ENCODE measurements around the gene GALNT4.

Gene GALNT4

GRCh38 chr12:89537389-89537788 is 12.8 kb upstream of the GALNT4 start:
- in situ Hi-C loops (cut with MboI; ENCODE audit: low sequenced_read_pairs) = no loop called here

DNA sequence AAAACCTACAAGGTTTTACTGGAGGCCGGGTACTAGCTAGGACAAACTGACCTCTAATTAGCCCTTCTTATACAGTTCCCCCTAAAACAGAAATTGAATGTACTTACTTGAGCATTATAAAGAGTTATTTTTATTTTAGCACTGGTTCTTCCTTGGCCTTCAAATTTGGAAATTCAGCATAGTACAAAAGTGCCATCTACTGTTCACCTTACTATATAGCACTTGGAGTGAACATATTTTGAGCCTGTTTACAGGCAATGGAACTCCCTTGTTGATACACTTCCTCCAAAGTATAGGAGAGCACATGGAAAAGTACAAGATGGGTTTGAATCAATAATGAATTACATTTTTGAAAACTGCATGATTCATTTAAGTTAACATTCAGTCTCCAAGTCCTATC is 5.1 kb upstream of the GALNT4 start:
- in situ Hi-C loops (cut with MboI; ENCODE audit: low sequenced_read_pairs) = no loop called here

DNA sequence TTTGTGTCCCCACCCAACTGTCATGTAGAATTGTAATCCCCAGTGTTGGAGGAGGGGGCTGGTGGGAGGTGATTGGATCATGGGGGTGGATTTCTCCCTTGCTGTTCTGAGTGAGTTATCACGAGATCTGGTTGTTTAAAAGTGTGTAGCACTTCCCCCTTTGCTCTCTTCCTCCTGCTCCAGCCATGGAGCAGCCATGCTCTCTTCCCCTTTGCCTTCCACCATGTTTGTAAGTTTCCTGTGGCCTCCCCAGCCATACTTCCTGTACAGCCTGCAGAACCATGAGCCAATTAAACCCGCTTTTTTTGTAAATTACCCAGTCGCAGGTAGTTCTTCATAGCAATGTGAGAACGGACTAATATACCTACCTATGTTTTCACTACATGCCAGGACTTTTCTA is 3.8 kb upstream of the GALNT4 start:
- in situ Hi-C loops (cut with MboI; ENCODE audit: low sequenced_read_pairs) = no loop called here

DNA sequence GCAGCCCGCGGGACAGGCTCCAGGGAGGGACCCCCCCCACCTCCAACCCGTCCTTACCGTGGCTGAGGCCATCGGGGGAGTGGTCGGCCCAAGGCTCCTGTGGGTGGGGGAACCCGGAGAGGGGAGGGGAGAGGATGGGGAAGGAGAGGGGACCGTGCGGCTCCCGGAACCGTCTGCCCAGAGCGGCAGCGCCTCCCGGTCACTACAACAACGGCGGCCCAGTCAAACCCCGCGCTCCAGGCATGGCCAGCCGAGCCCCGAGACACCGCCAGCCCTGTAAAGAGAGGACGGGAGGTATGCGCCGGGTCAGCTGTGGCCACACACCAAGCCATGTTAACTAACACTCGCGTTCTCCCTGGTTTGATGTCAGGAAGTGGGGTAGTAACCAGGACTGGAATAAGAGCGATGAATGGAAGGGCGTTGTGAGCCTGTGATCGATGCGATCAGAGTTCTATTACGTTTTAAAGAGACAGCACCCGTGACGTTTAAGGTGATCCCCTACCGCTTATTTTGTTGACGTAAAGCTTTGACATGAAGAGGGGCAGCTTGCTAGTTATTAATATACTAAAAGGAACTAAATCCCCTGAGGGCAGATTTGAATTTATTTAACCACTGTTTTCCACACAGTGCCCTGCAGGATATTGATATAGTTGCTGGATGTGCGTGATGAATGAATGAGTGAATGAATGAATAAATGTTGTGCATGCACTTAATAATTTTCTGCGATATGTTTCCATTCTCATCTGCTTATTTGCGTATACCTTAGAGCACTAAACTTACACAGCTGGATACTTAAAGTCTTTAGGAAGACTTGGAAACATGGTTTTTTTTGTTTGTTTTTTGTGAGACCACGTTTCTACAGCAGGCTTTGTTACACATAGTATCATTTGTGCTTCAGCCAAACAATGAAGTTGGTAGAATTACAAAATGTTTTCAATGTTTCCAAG is 1.5 kb upstream of the GALNT4 start, which contains the start of gene POC1B:
POC1B (minus strand) TSS at position 224 of the 947 bp plus-strand sequence; CDS start at position 72, 152 bp downstream.
- in situ Hi-C loops (cut with MboI; ENCODE audit: low sequenced_read_pairs) = no loop called here

- in situ Hi-C loops (cut with MboI; ENCODE audit: low sequenced_read_pairs) = no loop called here
Measured at GRCh38 chr12:89525305-89525823, 768 bp upstream of the GALNT4 start.

DNA sequence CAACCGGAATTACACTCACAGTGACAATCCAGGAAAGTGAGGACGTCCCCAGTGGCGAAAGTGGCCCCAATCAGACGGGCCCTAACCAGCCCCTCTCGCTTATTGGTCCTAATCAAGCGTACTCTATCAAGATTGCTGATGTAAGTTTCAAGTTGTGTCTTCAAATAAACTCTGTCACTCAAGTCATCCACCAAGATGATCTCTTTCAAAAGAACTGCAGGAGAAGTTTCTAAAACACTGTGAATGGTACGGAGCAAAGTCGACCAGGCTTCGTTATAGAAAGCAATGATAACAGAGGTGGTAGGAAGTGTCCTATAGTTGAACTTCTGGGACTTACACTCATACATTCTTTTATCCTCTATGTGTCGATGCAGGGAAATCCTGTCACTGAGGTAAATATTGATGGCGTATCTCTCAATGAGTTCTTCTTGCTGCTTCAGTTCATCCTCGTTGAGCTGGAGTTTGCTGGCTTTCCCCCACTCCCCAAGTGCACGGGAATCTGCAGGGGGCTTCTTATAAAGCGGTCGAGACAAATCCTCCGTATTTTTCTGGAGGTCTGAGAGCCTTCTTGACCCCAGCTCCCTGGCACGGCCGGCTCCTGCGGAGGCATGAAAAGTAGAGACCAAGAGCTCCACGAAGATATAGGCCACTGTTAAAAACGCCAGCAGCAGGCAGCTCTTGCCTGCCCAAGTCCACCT is 604 bp downstream of the GALNT4 start:
- in situ Hi-C loops (cut with MboI; ENCODE audit: low sequenced_read_pairs) = no loop called here

DNA sequence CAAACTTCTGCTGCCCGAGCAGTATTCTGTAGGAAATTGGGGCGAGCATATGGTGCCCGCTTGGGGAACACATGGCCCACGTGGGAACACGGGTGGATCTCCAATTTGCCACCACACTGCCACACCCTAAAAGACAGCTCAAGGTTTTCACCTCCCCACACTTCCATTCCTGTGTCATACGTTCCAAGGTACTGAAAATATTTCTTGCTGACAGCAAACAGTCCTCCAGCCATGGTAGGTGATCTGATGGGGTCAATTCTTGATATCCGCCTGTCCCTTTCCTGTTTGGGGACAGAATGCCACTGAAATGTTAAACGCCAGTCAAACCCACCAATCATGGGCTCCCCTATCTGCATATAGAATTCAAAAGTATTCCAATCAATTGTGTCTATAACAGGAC is 1.2 kb downstream of the GALNT4 start:
- in situ Hi-C loops (cut with MboI; ENCODE audit: low sequenced_read_pairs) = no loop called here

DNA sequence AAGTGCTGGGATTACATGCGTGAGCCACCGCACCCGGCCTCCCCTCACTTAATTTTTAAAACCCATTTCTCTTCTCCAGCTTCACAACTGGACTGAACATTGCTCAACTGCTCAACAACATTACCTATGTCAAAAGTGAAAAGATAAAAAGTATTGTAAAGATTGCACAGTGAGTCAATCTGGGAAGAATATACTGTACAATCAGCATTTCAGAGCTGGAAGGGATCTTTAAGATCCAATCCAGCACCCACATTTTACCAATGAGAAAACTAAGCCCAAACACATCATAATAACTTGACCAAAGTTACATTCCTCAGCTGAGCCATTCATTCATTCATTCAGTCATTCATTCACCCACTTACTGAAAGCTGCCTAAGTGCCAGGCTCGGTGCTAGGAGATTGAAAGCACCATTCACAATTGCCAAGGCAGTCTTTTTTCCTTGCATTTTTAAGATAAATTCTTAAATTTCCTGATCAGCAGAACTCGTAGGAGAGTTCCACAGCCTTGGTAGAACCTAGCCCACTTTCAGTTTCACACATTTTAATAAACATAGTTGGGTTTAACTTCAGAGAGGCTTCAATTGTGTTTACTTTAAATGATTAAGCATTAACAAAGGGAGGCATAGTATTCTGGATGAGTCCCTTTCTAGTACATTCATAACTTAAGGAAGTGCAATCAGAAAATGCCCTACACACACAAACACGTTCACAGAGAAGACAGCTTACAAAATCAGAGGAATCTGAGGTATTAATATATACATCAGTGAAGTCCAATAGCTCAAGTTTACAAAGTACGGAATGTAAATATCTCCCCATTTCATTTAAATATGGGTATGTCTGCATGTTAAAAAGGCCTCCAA is 3.0 kb downstream of the GALNT4 start:
- in situ Hi-C loops (cut with MboI; ENCODE audit: low sequenced_read_pairs) = no loop called here

DNA sequence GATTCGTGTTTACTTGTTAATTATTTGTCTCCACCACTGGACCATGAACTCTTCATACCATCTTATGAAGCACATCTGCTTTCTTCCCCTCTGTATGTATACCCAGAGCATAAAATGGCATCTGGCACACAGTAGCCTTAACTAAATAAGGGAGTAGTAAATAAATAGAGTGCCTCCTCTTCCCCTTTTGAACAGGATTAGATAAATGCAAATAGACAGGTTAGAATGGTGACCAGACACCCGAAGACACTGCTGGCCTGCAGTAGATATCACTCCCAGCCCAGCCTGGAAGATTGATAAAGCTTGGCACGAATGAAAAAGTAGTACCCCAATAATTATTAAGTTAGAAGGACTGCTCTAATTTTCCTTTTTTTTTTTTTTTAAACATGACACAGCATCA is 6.9 kb downstream of the GALNT4 start:
- in situ Hi-C loops (cut with MboI; ENCODE audit: low sequenced_read_pairs) = no loop called here

GRCh38 chr12:89516633-89517032 is 8.0 kb downstream of the GALNT4 start:
- in situ Hi-C loops (cut with MboI; ENCODE audit: low sequenced_read_pairs) = no loop called here

DNA sequence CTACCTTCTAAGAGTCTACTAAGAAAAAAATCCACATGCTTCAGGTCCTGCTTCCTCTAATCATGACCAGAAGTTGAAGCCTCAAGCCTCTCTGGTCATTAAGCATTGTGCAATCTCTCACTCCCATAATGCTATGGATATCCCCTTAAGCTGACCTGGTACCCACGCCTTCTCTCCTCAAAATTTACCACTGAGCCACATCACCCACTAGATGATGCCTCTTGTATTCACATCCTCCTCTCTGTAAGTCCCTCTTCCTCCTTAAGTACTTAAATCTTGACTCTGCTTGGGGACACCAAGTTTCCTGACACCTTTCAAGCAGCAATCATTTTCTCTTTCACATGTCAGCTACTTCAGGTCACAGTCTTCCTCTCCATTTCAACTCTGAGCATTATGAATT is 9.8 kb downstream of the GALNT4 start:
- in situ Hi-C loops (cut with MboI; ENCODE audit: low sequenced_read_pairs) = no loop called here

GRCh38 chr12:89513544-89513943 is 11.1 kb downstream of the GALNT4 start:
- in situ Hi-C loops (cut with MboI; ENCODE audit: low sequenced_read_pairs) = no loop called here

DNA sequence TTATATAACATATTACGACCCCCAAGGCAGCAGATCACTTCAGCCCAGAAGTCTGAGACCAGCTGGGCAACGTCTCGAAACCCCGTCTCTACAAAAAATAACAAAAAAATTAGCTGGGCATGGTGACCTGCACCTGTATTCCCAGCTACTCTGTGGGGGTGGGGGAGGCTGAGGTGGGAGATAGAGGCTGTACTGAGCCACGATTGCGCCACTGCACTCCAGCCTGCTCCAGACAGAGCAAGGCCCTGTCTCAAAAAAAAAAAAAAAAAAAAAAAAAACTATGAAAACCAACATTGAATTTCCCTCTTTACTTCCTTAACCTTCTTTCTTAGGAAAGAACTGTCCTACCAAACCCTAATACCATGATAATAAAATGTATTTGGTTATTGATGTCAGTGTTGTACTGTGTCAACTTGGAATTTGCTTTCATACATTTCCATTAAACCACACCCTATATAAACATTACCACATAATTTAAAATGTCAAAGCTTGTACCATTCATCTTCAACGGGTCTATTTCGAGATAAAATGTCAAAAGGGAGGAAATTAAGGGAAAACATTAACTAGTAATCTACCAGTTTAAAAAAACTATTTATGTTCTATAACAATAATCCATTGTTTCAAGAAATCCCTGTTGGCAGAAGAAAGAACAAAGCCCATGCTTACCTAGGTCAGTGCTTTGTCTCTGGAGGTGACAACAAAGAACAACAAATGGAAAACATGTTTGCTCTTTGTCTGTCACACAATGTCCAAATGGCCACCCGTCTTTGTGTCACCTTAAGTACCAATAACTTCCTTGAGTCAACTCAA is 17.4 kb downstream of the GALNT4 start:
- in situ Hi-C loops (cut with MboI; ENCODE audit: low sequenced_read_pairs) = no loop called here

DNA sequence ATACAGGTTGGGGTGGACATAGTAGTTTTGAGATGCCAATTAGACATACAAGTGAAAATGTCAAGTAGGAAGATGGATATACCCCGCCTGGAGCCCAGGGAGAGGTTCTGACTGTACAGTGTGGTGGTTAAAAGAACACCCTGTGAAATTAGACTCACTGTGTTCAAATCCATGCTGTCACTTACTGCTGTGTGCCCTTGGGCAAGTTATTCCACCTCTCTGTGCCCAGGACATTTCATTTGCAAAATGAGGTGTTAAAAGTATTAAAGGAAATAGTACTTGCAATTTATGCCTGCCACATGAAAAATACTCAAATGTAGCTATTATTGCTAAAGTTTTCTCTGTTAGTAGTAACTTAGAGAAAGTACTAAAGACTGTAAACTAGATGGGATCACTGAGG is 18.5 kb downstream of the GALNT4 start:
- in situ Hi-C loops (cut with MboI; ENCODE audit: low sequenced_read_pairs) = no loop called here

DNA sequence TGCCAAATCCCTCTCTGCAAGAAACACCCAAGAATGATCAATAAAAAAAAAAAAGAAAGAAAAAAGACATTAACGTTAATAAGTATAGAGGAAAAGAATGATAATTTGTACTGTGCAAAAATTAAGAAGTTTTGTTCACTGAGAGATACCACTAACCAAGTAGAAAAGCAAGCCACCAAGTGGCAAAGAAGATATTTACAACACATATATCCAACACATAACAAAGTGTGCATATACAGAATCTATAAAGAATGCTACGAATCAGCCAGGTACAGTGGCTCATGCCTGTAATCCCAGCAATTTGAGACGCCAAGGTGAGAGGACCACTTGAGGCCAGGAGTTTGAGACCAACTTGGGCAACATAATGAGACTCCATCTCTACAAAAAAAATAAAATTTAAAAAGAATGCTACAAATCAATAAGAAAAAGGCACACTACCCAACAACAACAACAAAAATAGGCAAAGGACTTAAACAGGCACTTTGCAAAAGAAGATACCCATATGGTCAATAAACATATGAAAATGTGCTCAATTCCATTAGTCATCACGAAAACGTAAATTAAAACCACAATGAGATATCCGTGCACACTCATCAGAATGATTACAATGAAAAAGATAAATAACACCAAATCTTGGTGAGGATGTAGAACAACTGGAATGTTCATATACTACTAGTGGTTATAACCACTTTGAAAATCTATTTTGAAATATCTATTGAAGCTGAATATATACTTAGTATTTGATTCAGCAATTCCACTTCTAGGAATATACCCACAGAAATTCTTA is 19.8 kb downstream of the GALNT4 start:
- in situ Hi-C loops (cut with MboI; ENCODE audit: low sequenced_read_pairs) = no loop called here

- in situ Hi-C loops (cut with MboI; ENCODE audit: low sequenced_read_pairs) = no loop called here
Measured at GRCh38 chr12:89501793-89502192, 22.8 kb downstream of the GALNT4 start.

GRCh38 chr12:89499857-89500256 is 24.7 kb downstream of the GALNT4 start:
- in situ Hi-C loops (cut with MboI; ENCODE audit: low sequenced_read_pairs) = no loop called here

DNA sequence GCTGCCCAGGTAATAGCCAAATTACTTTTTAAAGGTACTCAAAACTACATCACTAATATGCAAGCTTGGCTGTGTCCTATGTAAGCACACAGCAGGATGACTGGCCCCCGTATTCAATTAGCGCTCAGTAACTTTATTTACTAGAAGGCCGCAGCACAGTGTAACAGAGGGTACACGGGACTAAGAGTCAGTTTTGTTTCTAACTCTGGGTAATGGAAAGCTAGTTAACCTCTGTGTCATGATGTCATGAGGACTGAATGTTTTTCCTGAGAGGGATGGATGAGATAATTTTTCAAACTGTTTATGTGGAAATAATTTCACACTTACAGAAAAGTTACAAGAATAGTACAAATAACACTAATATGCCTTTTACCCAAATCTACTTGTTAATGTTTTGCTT is 27.1 kb downstream of the GALNT4 start:
- in situ Hi-C loops (cut with MboI; ENCODE audit: low sequenced_read_pairs) = no loop called here

DNA sequence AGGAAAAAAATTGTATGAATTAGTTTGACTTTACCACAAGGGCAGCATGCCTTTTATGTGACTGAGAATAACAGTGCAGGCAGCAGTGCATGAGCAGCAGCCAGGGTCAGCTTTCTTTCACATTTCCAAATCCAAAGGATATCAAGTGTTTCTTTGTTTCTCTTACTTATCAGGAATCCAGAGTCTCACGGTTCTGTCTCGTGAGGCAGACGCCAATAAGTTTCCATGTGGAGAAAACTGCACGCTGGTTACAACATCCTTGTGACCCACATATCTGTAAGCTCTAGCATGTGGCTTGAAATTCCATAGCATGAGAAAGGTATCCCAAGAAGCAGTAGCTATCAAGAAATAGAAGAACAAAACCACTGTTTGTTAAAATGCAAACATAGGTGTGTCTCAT is 27.6 kb downstream of the GALNT4 start:
- in situ Hi-C loops (cut with MboI; ENCODE audit: low sequenced_read_pairs) = no loop called here

All from hTERT RPE-1 (cell line).